K562 (cell line): ENCODE results near the gene RSPRY1.

Source experiments
- CTCF ChIP-seq, 3 experiments: IDR thresholded peaks in 2 of 3; conservative IDR thresholded peaks in 1 of 3; 2 replicates each; pipeline ENCODE4 v1.5.1; 2011 to 2012; ENCODE audit warnings: low read length in 3 of 3, mild to moderate bottlenecking in 3 of 3, control low read depth in 2 of 3, improper control_type of control experiment in 1 of 3, inconsistent platforms in 1 of 3, low read depth in 1 of 3, mixed read lengths in 1 of 3, moderate library complexity in 1 of 3; ENCODE audit not compliant: insufficient read depth in 2 of 3
- EZH2 ChIP-seq: IDR thresholded peaks from 2 replicates; pipeline ENCODE4 v1.6.1; 2012; ENCODE audit warnings: low read depth, mild to moderate bottlenecking, inconsistent platforms, low read length, borderline replicate concordance
- JUND ChIP-seq, 2 experiments: IDR thresholded peaks; 2 replicates in 1 of 2; 3 replicates in 1 of 2; pipeline ENCODE4 v1.6.1; 2011; ENCODE audit warnings: borderline replicate concordance in 2 of 2, low read depth in 2 of 2, low read length in 2 of 2, improper control_type of control experiment in 1 of 2, missing biosample characterization in 1 of 2, missing genetic modification characterization in 1 of 2, missing genetic modification reagents in 1 of 2

- no peak for TF ChIP-seq CTCF (IDR thresholded peaks at IDR 0.05 in 2 of 3, conservative IDR thresholded peaks at IDR 0.05 in 1 of 3; ENCODE audit: insufficient read depth in 2 of 3, low read depth in 1 of 3, low read length in 3 of 3)
- no peak for TF ChIP-seq JUND (IDR thresholded peaks at IDR 0.05; ENCODE audit: borderline replicate concordance, low read depth, low read length)
- TF ChIP-seq JUND (tag; IDR thresholded peaks at IDR 0.05; ENCODE audit: borderline replicate concordance, low read depth, low read length), result no peak
- TF ChIP-seq EZH2, result no peak
Measured at GRCh38 chr16:57281791-57282190, 95.7 kb downstream of the RSPRY1 start.
